GM18517 (cell line): ENCODE measurements around the gene AMPH.
A peak's percentile ranks its signal among the peaks of the same experiment; 100 is the strongest.
"Not testable (repeated sequence)": the region's sequence is repeated elsewhere in the genome, so short reads cannot be mapped to it uniquely, and the experiment has no call there.

Experiments used
- ATAC-seq: cut with Tn5 transposase; IDR thresholded peaks from one replicate; pipeline ENCODE4 v1.9.1; 2021; ENCODE audit warnings: mild to moderate bottlenecking, moderate library complexity; ENCODE audit not compliant: unreplicated experiment

AMPH gene

GRCh38 chr7:38354271-38354851, 276.8 kb downstream of the AMPH start:
- ATAC-seq = not testable (repeated sequence)

GRCh38 chr7:38353431-38353881, 277.7 kb downstream of the AMPH start:
- not testable (repeated sequence) for ATAC-seq

GRCh38 chr7:38351601-38352000, 279.6 kb downstream of the AMPH start:
- ATAC-seq = no peak

- not testable (repeated sequence) for ATAC-seq
Measured at GRCh38 chr7:38350777-38351176, 280.4 kb downstream of the AMPH start.

GRCh38 chr7:38349869-38350583, 281.1 kb downstream of the AMPH start:
- ATAC-seq = peak; percentile 67

GRCh38 chr7:38349126-38349795, 281.9 kb downstream of the AMPH start:
- ATAC-seq = peak; percentile 50

GRCh38 chr7:38345299-38346172, 285.6 kb downstream of the AMPH start:
- peak; percentile 30 for ATAC-seq

- ATAC-seq = peak; percentile 47
Measured at GRCh38 chr7:38344741-38345140, 286.4 kb downstream of the AMPH start.

- not testable (repeated sequence) for ATAC-seq
Measured at GRCh38 chr7:38342135-38342534, 289.0 kb downstream of the AMPH start.

GRCh38 chr7:38341172-38341705, 289.9 kb downstream of the AMPH start:
- ATAC-seq = peak; percentile 51

- no peak for ATAC-seq
Measured at GRCh38 chr7:38339953-38340819, 291.0 kb downstream of the AMPH start.

- not testable (repeated sequence) for ATAC-seq
Measured at GRCh38 chr7:38336148-38336515, 295.0 kb downstream of the AMPH start.

- ATAC-seq = peak; percentile 94
Measured at GRCh38 chr7:38335492-38336147, 295.6 kb downstream of the AMPH start.

- no peak for ATAC-seq
Measured at GRCh38 chr7:38335128-38335491, 296.1 kb downstream of the AMPH start.

GRCh38 chr7:38334163-38334562, 297.0 kb downstream of the AMPH start:
- no peak for ATAC-seq
